ENCODE data around the gene EPS8. TPM values are rescaled to one million over a fixed set of nuclear protein-coding genes. Genes with fewer than 3 reads are reported as not detected.

Gene EPS8
- total RNA-seq, 1 donor: 100 TPM

- no peak overlapping the region for H3K4me3 ChIP-seq (ENCODE audit: low read depth, low read length)
- no peak for TF ChIP-seq CTCF (IDR thresholded peaks at IDR 0.05; ENCODE audit: insufficient read depth, low read depth, low read length)
- DNase-seq (ENCODE audit: low read depth): peak; percentile 85
These were observed 88.6 kb downstream of the EPS8 start for GRCh38 chr12:15700595-15700994.

DNA sequence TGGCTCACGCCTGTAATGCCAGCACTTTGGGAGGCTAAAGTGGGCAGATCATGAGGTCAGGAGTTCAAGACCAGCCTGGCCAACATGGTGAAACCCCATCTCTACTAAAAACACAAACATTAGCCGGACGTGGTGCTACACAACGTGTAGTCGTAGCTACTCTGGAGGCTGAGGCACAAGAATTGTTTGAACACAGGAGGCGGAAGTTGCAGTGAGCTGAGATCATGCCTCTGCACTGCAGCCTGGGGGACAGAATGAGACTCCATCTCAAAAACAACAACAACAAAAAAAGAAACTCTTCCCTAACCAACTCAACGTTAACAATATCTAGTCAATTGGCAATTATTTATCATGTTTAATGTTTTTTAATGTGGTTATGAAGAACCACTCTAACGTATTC is 89.3 kb downstream of the EPS8 start:
- TF ChIP-seq CTCF (IDR thresholded peaks at IDR 0.05; ENCODE audit: insufficient read depth, low read depth, low read length): no peak
- no peak overlapping the region for H3K4me3 ChIP-seq (ENCODE audit: low read depth, low read length)
- no peak for DNase-seq (ENCODE audit: low read depth)

- DNase-seq (ENCODE audit: low read depth): peak; percentile 43
- H3K4me3 ChIP-seq (ENCODE audit: low read depth, low read length): no peak overlapping the region
- no peak for TF ChIP-seq CTCF (IDR thresholded peaks at IDR 0.05; ENCODE audit: insufficient read depth, low read depth, low read length)
These were observed 90.8 kb downstream of the EPS8 start for GRCh38 chr12:15698377-15698871.

DNA sequence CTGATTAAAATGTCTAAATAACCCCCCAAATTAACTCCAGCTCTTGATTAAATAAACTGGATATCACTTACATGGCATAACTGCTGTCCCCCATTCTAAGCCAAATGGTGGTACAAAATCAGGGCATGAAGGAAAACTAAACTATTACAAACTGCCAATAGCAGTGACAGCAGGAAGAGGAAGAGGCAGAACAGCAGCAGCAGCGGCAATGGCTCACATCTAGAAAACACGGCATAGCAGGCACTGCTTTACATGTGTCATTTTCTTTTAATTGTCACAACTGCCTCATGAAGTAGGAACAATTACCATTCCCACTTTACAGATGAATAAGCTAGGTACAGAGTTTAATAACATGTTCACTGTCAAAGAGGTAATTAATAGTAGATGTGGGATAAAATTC is 92.0 kb downstream of the EPS8 start:
- no peak for TF ChIP-seq CTCF (IDR thresholded peaks at IDR 0.05; ENCODE audit: insufficient read depth, low read depth, low read length)
- H3K4me3 ChIP-seq (ENCODE audit: low read depth, low read length): no peak overlapping the region
- no peak for DNase-seq (ENCODE audit: low read depth)

GRCh38 chr12:15693228-15693911 is 95.8 kb downstream of the EPS8 start:
- no peak for TF ChIP-seq CTCF (IDR thresholded peaks at IDR 0.05; ENCODE audit: insufficient read depth, low read depth, low read length)
- H3K4me3 ChIP-seq (ENCODE audit: low read depth, low read length): no peak overlapping the region
- peak; percentile 41 for DNase-seq (ENCODE audit: low read depth)

- no peak for DNase-seq (ENCODE audit: low read depth)
- no peak for TF ChIP-seq CTCF (IDR thresholded peaks at IDR 0.05; ENCODE audit: insufficient read depth, low read depth, low read length)
- H3K4me3 ChIP-seq (ENCODE audit: low read depth, low read length): no peak overlapping the region
These were observed 97.8 kb downstream of the EPS8 start for GRCh38 chr12:15691388-15691787.

GRCh38 chr12:15690320-15690719 is 98.9 kb downstream of the EPS8 start:
- TF ChIP-seq CTCF (IDR thresholded peaks at IDR 0.05; ENCODE audit: insufficient read depth, low read depth, low read length): no peak
- DNase-seq (ENCODE audit: low read depth): no peak
- H3K4me3 ChIP-seq (ENCODE audit: low read depth, low read length): no peak overlapping the region
